HL-60 (cell line): Measurements from ENCODE around the gene NDNF.

Experiments
- POLR2AphosphoS5 ChIP-seq: IDR thresholded peaks from 2 replicates; pipeline ENCODE4 v1.6.1; 2012; ENCODE audit warnings: low read depth
- TF ChIP-seq, protein P1 (sequence below): IDR thresholded peaks from one replicate; pipeline ENCODE4 v1.5.1; 2011; ENCODE audit warnings: low read length, control low read depth, inconsistent platforms; ENCODE audit not compliant: insufficient read depth

DNA sequence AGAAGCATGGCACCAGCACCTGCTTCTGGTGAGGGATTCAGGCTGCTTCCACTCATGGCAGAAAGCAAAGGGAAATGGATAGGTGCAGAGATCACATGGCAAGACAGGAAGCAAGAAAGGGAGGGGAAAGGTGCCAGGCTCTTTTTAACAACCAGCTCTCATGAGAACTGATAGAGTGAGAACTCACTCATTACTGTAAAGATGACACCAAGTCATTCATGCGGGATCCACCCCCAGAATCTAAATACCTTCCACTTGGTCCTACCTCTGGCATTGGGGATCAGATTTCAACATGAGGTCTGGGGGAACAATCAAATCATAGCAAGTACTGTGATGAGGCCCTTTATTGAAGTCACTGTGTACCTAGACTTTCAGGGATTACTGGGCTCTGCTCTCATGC lies 77.8 kb downstream of the NDNF start:
- TF ChIP-seq, protein P1, sequence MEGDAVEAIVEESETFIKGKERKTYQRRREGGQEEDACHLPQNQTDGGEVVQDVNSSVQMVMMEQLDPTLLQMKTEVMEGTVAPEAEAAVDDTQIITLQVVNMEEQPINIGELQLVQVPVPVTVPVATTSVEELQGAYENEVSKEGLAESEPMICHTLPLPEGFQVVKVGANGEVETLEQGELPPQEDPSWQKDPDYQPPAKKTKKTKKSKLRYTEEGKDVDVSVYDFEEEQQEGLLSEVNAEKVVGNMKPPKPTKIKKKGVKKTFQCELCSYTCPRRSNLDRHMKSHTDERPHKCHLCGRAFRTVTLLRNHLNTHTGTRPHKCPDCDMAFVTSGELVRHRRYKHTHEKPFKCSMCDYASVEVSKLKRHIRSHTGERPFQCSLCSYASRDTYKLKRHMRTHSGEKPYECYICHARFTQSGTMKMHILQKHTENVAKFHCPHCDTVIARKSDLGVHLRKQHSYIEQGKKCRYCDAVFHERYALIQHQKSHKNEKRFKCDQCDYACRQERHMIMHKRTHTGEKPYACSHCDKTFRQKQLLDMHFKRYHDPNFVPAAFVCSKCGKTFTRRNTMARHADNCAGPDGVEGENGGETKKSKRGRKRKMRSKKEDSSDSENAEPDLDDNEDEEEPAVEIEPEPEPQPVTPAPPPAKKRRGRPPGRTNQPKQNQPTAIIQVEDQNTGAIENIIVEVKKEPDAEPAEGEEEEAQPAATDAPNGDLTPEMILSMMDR: no peak
- TF ChIP-seq POLR2AphosphoS5: no peak
